Vagina (tissue), 2 donors: ENCODE measurements around the gene NRAP.

Experiments
- POLR2A ChIP-seq, 2 donors: fragments of 450-650 bp; IDR thresholded peaks; one replicate each; pipeline ENCODE4 v1.6.1; 2017; ENCODE audit warnings: antibody characterized with exemption in 2 of 2, mild to moderate bottlenecking in 2 of 2, moderate library complexity in 2 of 2
- POLR2AphosphoS5 ChIP-seq, 2 donors: sonication (generic); formaldehyde crosslinking; IDR thresholded peaks; one replicate each; pipeline ENCODE4 v1.9.0; 2017; ENCODE audit warnings: antibody characterized with exemption in 2 of 2, mild to moderate bottlenecking in 2 of 2, low read depth in 1 of 2; ENCODE audit not compliant: insufficient read depth in 1 of 2
- TF ChIP-seq, protein P1 (sequence below), 3 experiments: fragments of 450-650 bp in 2 of 3; fragments of 200-600 bp in 1 of 3; sonication (generic) in 1 of 3; IDR thresholded peaks; one replicate each; pipeline ENCODE4 v1.5.1; 2017 to 2019; ENCODE audit warnings: antibody characterized with exemption in 3 of 3, mild to moderate bottlenecking in 2 of 3, moderate library complexity in 2 of 3

DNA sequence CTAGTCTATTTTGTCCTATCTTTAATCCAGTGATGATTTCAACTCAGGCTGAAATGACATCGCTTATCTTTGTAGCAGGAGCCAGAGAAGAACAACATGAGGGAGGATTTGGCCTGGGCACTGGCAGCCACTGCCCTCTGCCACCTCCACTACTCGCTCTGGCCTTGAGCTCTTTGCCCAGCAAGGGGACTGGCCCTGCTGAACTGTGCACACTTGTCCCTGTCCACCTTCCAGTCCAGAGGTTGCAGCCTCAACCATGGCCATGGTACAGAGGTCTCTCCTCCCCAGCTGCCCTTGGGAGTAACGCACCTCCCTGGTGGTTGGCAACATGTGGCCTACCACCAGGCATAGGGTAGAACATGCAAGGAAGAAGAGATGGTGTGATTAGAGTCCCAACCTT lies 102.6 kb downstream of the NRAP start:
- no peak for TF ChIP-seq POLR2A (IDR thresholded peaks at IDR 0.05)
- TF ChIP-seq, protein P1, sequence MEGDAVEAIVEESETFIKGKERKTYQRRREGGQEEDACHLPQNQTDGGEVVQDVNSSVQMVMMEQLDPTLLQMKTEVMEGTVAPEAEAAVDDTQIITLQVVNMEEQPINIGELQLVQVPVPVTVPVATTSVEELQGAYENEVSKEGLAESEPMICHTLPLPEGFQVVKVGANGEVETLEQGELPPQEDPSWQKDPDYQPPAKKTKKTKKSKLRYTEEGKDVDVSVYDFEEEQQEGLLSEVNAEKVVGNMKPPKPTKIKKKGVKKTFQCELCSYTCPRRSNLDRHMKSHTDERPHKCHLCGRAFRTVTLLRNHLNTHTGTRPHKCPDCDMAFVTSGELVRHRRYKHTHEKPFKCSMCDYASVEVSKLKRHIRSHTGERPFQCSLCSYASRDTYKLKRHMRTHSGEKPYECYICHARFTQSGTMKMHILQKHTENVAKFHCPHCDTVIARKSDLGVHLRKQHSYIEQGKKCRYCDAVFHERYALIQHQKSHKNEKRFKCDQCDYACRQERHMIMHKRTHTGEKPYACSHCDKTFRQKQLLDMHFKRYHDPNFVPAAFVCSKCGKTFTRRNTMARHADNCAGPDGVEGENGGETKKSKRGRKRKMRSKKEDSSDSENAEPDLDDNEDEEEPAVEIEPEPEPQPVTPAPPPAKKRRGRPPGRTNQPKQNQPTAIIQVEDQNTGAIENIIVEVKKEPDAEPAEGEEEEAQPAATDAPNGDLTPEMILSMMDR (IDR thresholded peaks at IDR 0.05), result no peak
- TF ChIP-seq POLR2AphosphoS5 (IDR thresholded peaks at IDR 0.05; ENCODE audit: insufficient read depth in 1 of 2, low read depth in 1 of 2), result no peak
